Measurements from ENCODE around the gene FCRL3.

- TF ChIP-seq CTCF (IDR thresholded peaks at IDR 0.05) (no peak), POLR2A (IDR thresholded peaks at IDR 0.05) (no peak)
Measured at GRCh38 chr1:157641177-157641576, 59.4 kb downstream of the FCRL3 start.

Measured in right lobe of liver (tissue), 4 donors.